GM21381 (cell line): Measurements from ENCODE around the gene FAM50A.
"Not testable (repeated sequence)": the region's sequence is repeated elsewhere in the genome, so short reads cannot be mapped to it uniquely, and the experiment has no call there.

Source experiments
- ATAC-seq: cut with Tn5 transposase; IDR thresholded peaks from one replicate; pipeline ENCODE4 v1.9.1; 2021; ENCODE audit warnings: mild to moderate bottlenecking, moderate library complexity; ENCODE audit not compliant: unreplicated experiment

Gene FAM50A, protein sequence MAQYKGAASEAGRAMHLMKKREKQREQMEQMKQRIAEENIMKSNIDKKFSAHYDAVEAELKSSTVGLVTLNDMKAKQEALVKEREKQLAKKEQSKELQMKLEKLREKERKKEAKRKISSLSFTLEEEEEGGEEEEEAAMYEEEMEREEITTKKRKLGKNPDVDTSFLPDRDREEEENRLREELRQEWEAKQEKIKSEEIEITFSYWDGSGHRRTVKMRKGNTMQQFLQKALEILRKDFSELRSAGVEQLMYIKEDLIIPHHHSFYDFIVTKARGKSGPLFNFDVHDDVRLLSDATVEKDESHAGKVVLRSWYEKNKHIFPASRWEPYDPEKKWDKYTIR

DNA sequence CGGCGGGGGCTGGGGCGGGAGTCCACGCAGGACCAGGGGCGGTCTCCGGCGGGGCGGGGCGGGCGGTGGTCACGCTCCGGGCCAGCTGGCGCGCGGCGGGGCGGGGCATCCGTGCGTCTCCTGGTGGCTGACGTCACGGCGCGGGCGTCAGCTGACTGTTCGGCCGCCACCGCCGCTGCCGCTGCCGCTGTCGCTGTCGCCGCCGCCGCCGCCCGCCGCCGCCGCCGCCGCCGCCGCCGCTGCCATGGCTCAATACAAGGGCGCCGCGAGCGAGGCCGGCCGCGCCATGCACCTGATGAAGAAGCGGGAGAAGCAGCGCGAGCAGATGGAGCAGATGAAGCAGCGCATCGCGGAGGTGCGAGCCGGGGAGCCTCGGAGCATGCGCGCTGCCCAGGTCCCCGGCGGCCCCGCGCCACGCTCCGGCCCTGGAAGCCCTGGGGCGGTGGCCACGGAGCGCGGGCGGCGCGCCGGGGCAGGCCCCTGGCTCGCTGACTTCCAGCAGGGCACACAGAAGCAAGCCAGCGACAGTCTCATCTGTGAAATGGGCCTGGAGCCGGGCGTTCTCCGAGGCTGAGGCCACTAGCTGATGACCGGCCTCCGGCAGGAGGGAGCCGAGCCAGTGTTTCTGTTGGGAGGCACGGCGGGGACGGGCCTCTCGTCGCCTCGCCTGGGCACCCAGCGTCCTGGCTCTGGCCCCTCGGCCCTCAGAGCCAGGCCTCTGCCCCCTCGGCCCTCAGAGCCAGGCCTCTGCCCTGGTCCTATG is at the start of gene FAM50A:
Gene FAM50A (plus strand): TSS at position 150 of the 763 bp plus-strand sequence. CDS start 95 bp downstream, at position 245.
- peak; percentile 81 for ATAC-seq

DNA sequence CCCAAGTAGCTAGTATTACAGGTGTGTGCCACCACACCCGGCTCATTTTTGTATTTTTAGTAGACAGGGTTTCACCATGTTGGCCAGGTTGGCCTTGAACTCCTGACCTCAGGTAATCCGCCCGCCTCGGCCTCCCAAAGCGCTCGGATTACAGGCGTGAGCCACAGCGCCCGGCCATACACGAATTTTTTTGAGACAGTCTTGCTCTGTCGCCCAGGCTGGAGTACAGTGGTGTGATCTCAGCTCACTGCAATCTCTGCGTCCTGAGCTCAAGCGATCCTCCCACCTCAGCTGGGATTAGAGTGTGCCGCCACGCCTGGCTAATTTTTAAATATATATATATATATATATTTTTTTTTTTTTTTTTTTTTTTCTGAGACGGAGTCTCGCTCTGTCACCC is 47.6 kb upstream of the FAM50A start:
- not testable (repeated sequence) for ATAC-seq

DNA sequence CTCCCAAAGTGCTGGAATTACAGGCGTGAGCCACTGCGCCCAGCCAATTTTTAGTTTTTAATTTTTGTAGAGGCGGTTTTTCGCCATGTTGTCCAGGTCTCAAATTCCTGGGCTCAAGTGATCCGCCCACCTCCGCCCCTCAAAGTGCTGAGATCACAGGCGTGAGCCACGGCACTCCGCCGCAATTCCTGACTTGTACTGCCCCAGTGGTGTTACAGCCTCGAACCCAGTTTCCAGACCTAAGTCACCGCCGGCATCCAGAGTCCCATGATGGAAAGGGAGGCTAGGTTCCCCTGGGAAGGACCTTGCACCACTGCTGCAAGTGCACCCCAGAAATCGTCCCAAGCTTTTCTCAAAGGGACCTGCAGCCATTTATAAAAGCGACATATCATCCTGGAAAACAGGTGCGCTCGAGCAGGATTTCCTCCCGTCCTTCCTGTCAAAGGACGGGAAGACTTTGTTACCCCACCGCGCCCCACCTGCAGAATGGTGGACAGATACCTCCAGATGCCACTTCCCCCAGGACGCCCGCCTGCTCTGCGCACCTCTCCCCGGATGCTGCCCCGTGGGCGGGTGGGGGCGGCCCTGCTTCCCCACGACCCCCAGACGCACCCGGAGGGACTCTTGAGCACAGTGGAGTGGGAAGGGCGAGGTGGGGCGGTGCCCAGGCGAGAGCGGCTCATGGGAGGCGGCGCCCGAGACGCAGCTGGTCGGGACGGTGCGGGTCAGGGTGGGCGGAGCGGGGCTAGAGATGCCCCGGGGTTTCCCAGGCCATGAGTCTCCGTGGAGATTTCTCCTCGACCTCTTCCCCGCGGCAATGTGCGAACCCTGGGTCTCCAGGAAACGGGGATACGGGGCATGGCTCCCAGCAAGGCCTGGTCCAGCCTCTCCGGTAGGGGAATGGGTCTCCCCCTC is 46.7 kb upstream of the FAM50A start:
- ATAC-seq = peak; percentile 53

DNA sequence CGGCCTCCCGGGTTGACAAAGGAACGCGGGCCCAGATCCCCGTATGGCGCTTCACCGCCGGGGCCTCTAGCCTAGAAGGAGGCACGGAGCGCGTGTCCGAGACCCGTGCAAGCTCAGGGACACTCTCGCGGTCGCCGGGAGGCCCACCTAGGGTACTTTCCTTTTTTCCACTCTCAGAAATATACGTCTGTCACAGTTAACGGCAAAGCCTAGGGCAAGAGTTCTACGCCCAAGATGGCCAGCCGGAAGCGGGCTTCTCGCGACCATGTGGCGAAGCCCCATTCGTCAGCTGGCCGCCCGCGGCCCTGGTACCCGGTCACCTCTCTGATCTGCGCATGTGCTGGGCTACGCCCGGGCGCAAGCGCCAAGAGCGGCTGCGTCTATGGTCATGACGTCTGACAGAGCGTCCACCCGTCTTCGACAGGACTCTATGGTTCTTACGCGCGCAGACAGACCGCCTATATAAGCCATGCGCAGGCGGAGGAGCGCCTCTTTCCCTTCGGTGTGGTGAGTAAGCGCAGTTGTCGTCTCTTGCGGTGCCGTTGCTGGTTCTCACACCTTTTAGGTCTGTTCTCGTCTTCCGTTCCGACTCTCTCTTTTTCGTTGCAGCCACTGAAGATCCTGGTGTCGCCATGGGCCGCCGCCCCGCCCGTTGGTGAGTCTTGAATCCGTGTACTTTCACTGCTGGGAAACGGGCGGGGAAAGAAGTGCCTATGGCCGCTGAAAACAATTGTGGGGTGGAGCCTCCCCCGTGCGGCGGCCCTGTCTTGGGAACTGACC is 45.9 kb upstream of the FAM50A start, which contains the start of gene RPL10:
Gene RPL10 (plus strand): TSS at position 490 of the 780 bp plus-strand sequence. CDS start 143 bp downstream, at position 633.
- ATAC-seq = peak; percentile 81

DNA sequence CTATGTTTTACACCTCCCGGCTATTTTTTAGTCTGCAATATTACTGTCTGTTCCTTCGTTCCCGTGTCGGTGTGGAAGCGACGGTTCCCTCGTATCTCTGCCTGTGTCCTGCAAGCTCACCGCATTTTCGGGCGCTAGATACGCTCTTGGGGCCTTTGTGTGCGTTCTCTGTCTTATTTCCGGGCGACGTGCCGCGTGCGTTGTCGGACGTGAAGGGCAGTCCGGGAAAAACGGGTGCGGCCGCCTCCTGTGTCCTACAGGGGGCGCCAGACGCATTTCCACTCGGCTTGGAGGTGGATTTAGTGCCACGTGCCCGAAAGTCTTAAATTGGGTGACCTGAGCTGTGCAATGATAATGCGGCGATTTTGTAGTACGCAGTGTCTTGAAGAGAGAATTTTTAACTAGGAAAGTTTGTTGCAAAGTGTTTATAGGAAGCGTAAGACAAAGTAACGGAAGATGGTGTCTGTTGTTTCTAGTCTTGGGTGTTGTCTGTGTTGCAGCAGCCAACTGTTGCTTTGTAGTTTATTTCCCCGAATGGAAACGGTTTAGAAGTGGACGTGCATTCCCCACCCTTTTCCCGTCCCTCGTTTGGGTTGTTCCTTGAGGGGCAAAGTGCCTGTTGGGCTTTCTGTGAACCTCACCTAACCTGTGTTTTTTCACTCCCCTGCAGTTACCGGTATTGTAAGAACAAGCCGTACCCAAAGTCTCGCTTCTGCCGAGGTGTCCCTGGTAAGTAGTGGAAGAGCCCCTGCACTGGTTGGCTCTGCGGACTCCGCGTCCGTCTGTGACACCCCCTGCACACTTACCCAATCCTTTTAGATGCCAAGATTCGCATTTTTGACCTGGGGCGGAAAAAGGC is 45.0 kb upstream of the FAM50A start:
- ATAC-seq = peak; percentile 28

DNA sequence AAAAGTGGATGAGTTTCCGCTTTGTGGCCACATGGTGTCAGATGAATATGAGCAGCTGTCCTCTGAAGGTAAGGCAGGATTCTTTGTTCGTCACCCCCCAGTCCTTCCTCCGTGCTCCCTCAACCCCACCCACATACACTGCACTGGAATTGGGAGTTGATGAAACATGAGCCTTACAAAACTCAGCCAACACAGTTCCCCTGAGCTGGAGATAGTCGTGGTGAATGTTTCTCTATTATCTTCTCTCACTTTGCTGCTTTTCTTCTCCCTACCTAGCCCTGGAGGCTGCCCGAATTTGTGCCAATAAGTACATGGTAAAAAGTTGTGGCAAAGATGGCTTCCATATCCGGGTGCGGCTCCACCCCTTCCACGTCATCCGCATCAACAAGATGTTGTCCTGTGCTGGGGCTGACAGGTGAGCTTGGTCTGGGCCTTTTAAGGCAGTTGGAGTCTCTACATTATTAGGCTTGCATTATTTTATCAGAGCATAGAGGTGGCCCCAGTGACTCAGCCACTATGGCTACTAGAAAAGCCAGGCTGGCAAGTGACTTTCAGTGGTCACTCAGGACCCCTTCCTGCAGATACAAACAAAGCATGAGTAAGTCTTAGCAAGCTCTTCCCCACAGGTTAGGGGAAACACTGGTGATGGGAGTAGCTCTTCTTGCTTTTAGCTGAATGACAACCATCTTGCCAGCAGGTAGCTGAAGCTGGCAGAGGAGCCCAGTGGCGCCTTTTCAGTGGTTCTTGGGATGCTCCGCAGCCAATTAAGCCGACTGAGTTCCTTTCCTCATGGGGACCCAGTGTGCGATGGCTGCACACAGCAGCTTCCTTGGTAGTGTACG is 44.2 kb upstream of the FAM50A start:
- no peak for ATAC-seq

DNA sequence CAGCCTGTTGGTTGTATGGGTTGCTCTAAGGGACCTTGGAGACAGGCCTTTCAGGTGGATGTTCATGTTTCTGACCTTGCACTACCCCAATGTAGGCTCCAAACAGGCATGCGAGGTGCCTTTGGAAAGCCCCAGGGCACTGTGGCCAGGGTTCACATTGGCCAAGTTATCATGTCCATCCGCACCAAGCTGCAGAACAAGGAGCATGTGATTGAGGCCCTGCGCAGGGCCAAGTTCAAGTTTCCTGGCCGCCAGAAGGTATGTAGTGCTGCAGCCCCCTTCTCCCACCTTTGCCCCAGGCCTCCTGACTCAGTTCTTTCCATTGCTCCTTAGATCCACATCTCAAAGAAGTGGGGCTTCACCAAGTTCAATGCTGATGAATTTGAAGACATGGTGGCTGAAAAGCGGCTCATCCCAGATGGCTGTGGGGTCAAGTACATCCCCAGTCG is 43.5 kb upstream of the FAM50A start:
- not testable (repeated sequence) for ATAC-seq

DNA sequence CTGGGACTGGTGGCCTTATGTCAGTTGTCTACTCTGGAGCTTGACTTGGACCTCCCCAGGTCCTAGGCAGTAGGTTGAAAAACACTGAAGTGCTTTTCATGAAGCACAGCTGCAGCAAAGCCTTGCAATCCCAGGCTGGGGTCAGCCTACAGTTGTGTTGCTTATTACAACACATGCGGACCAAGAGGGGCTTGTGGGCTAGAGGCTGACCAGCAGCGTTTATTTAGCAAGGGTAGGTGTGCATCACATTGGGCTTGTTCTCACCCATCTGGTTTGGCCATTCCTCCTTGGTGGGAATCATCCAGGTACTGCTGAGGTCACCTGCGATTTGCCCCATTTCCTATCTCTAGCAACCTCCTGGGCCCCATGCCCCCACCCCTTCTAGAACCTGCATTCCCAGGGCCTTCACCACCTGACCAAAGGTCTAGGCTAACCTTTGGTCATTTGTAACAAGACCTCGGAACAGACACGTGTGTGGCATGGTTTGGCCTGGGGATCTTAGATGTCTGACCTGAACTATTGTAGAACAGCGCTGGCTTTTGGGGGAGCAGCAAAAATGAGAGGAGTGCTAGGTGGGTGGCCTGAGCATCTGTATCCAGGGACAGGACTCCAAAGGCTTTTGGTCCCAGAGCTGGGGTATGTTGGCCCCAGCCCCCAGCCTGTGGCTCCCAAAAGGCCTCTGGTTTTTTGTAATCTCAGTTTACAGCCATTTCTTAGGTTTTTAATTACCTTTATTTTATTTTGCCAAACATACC is 42.7 kb upstream of the FAM50A start:
- no peak for ATAC-seq

DNA sequence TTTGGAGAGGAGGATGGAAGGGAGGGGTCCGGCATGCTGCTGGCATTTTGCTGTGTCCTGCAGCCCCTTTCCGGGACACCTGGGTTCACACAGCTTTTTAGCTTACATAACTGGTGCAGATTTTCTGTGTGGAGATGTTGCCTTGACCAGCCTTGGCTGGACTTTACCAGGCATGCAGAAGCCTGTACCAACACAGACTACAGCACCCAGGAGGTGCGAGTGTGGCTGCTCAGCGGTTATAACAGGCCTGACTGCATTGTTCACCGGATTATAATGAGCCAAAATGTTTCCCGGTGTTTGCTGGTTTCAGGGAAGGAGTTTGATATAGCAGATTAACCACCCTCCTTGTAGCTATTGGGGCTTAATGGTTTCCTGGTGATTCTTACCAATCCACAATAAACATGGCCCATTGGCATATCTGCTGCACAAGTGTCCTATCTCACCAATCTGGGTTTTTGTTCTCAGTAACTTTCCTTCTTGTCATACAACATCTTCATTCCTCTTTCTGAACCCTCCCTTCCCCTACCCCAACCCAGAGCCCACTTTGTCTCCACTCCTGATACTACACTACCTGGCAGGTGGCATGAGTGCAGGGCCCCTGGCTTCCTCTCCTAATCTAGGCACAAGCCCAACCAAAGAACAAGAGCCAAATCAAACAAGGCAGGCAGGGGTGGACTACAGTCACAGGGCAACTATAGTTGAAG is 41.9 kb upstream of the FAM50A start:
- no peak for ATAC-seq

DNA sequence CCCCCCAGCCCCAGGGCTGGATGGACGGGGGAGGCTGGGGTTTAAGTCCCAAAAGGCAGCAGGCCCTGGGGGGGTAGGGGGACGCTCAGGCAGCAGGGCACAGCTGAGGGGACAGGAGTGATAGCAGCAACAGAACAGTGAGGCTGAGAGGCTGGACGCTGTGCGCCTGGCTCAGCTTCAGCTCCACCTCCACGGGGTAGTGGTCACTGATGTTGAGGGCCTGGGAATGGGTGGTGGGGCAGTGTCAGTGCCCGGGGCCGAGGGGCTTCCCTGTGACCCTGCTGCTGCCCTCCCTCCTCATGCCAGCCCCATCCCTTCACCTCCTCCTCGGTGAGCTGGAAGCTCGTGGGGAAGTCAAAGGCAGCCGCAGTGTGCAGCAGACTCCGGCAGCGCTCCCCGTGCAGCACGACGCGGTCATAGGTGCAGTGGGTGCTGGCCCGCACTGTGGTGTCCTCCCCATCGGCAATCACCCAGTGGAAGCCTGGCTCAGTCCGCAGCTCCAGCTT is 41.3 kb upstream of the FAM50A start:
- ATAC-seq = no peak

DNA sequence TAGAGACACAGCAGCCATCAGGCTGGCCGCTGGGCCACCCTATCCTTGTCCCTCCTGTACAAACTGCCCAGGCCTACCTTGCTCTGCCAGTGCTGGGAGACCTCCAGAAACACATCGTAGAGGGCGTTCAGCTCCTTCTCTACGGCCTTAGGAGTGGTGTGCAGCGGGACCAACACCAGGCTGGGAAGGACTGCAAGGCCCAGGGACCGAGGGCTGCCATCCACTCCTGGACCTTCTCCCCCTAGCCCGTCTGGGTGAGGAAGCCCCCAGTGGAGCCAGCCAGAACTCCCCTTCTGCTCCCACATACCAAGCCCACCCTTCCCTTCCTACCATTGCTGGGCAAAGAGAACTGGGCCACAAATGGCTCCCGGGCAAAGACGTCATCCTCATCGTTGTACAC is 40.7 kb upstream of the FAM50A start:
- ATAC-seq = no peak

DNA sequence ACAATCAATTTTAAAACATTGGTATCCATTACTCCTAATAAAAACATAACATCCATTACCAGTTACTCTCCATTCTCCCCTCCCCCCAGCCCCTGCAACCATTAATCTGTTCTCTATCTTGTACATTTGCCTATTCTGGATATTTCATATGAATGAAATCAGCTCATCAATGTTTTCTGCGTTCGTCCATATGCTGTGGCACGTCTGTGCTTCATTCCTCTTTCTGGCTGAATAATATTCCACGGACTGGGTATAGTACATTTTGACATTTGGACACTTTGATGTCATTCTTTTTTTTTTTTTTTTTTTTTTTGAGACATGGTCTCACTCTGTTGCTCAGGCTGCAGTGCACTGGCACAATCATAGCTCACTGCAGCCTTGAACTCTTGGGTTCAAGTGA is 40.1 kb upstream of the FAM50A start:
- ATAC-seq = no peak

DNA sequence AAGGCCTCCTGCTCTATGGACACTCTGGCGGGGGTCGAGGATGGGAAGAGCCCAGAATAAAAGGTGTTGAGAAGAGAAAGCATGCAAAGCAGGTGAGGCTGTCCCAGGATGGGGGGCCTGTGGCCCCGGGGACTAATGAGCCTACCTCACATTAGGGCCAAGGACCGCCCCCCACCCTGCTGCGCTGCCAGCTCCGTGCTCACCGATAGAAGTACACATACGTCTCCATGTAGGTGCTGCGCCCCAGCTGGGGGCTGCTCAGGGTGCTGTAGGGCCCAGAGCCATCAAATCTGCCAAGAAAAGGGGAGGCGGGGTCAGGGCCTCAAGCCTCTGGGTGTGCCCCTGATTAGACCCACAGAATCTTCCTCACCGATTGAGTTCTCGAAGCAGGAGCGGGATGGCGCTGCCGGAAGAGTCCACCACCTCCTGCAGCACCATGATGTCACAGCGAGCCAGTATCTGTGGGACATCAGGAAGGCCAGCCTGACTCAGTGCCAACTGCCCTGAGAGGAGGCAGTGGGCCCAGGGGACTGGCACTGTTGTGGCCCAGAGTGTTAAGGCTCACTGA is 39.2 kb upstream of the FAM50A start:
- no peak for ATAC-seq

DNA sequence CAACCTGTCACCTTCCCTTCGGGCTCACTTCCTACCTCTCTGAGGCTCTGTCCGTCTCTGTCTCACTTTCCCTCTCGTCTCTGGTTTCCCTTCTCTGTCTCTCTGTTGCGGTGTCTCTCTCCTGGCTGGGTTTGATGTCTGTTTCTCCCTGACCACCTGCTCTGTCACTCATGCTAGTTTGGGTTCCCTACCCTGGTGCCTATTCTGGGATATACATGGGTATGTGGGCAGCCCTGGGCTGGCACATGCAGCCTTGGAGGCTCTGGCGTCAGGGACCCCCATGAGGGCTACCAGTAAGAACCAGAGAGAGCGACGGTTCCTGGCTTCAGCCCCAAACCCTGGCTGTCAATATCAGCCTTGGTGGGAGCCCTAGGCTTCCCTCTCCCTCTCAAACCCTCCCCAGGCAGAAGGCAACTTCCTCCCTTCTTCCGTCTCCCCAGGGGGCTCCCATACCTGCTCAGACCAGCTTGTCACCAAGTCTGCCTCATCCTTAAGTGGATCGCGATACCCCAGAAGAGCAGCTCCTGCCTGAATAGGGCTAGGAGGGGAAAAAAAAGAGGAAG is 35.2 kb upstream of the FAM50A start:
- no peak for ATAC-seq

DNA sequence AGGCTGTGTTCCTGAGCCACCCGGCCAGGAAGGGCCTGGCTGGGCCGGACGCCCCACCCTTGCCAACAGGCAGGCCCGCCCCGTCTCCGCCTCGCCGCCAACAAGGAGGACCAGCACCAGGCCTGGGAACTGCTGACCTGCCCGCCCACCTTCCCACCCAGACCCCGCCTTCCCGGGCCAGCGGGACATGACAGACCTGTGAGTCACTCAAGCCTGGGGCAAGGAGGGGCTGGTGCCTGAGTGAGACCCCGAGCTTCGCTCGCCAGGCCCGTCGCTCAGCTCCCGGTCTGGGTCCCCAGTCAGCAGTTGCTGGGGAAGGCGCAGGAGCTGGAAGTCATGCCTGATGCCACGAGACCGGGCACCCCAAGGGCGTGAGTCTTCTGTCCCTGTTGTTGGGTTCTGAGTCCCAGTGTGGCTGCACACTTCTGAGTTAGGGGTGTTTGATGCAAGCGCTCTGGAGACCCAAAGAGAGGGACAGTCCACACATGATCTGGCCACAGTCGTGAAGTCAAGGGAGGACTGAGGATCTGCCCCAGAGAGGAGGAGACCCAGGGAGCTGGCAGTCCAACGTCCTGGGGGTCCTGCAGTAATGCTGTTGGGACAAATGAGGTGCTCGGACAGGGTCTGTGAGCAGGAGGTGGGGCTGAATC is 34.6 kb upstream of the FAM50A start, which contains the start of gene DNASE1L1:
Gene DNASE1L1 (minus strand): TSS at position 33 of the 650 bp plus-strand sequence. CDS start 3,686 bp downstream, outside the sequence.
- no peak for ATAC-seq

DNA sequence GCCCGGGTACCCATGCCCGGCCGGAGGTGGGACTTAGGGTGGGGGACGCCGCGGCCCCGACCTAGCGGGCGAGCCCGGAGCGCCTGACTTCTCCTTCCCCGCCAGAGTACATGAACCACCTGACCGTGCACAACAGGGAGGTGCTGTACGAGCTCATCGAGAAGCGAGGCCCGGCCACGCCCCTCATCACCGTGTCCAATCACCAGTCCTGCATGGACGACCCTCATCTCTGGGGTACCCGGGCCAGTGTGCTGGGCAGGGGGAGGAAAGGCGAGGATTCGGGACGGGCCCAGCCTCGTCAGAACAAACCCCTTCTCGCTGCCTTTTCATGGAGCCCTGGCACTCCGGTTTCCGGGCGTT is 32.0 kb upstream of the FAM50A start:
- ATAC-seq = peak; percentile 47
